Iris pigment epithelial cell (primary cell): ENCODE results near the gene HSPA14.
"Not testable (repeated sequence)": the region's sequence is repeated elsewhere in the genome, so short reads cannot be mapped to it uniquely, and the experiment has no call there.

ENCODE experiments used
- DNase-seq: peaks from one replicate; pipeline ENCODE4 v3.0.0-alpha.2; 2011; ENCODE audit warnings: low read depth

The HSPA14 gene

DNA sequence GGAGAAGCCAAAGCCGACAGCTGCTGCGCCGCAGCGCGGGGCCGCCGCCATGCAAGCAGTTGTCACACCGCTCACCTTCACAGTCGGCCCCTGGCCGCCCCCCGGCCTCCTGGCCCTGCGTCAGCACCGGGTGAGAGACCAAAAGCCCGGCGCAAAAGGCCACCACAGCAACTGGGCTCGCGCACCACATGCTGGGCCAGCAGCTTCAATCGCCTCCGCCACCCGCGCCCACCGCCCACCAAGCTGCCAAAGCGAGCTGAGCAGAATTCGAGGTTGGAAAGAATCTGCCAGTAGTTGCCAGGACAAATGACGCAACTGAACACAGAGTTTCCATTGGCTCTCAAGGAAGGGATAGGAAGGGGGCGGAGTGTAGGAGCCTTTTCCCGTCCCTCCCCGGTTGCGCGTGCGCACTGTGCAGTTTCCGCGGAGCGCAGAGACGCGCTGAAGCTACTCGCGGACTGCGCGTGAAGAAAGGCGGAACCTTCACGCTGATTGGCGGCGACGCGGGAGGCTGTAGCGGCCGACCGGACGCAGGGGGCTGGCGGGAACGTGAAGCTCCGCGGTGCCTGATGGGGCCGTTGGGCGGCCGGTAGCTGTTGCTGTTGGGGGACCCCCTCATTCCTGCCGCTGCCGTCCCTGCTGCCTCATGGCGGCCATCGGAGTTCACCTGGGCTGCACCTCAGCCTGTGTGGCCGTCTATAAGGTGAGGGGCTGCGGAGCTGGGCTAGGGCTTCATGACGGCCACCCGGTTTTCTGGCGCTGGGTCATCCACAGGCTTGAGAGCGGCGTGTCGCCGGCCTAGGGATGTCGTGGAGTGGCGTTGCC is at the start of gene HSPA14, which contains the start of the genes CDNF and MSANTD7:
Gene HSPA14 (plus strand): TSS at position 550 of the 825 bp plus-strand sequence. CDS start 97 bp downstream, at position 647.
Gene CDNF (minus strand): TSS at position 281 of the 825 bp plus-strand sequence. CDS start 91 bp downstream, at position 190.
Gene MSANTD7 (plus strand): TSS at position 550 of the 825 bp plus-strand sequence. CDS start 3,979 bp downstream, outside the sequence.
- peak; percentile 99 for DNase-seq

- DNase-seq = no peak
Observed at GRCh38 chr10:14798636-14799035, 39.5 kb upstream of the HSPA14 start.

DNA sequence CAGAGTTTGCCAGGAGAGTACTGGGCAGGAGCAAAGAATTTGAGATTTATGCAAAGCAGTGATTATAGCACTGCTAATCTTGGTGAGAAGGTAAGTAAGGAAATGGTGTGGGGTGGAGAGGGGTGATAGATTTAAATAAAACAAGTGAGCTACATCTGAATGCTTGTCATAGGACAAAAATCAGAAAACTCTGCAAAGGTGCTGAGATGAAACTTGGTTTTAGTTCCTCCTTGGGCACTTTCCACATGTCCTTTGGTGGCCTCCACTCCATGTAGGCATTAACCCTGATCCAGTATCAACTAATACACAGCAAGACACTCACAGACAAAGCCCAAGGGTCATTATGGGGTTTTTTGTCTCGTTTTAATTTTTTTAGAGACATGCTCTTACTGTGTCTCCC is 37.7 kb upstream of the HSPA14 start:
- DNase-seq = no peak

DNA sequence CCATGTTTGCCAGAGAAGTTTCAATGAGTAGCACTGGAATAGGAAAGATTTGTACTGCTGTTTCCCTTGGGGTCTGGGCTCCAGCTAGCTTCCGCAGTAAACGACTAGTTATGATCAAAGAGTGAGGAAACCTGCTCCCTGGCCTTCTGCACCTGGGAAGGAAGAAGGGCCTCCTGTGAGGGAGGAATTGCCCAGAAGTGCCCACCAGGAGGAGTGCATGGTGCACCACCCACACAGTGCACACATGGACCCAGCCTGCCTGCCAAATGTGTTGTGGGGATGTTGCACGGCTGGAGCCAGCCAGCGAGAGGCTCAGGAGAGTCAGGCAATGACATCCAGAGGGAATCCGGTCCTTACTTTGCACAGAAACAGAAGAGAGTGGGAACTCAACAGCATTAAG is 36.4 kb upstream of the HSPA14 start:
- DNase-seq = no peak

GRCh38 chr10:14803827-14804226 is 34.3 kb upstream of the HSPA14 start:
- DNase-seq = no peak

GRCh38 chr10:14806318-14806717 is 31.8 kb upstream of the HSPA14 start:
- DNase-seq = no peak

DNA sequence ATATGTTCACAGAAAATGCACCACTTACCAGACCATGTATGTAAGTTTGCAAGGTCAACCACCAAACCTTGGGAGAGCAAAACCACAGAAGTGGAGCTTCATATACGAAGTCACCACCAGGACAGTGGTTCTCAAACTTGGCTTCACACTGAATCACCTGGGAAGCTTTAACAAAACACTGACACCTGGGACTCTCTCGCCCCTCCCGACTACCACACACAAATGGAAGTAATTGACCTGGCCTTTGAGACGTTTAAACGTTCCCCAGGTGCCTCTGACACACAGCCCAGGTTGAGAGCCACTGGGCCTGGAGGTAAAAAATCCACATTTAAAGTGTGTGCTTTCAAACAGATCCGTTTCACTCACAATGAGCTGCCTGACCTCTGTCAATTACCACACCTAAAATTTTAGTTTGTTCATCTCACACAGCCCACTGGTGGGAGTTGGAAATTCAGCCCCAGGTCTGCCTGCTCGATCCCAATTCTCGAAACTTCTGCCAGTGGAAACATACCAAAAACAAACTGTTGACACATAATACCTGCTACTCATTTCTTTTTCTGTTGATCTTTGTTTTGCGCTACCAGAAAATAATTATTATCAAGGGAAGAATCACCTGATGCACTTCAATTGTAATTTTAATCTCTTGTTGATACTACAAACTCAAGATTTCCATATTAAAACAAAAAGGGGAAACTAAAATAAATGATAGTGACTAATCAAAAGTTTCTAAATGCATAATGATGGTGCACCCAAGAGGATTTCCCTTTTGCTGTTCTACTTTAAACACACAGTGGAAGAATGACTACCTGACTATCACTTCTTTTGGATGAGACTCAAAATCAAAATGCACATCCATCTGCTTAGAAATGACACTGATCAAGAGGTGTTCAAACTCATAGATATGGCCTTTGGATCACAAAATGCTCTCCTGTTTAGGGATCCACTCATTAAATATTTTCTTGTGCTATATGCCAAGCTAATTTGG is 26.8 kb upstream of the HSPA14 start:
- no peak for DNase-seq

DNA sequence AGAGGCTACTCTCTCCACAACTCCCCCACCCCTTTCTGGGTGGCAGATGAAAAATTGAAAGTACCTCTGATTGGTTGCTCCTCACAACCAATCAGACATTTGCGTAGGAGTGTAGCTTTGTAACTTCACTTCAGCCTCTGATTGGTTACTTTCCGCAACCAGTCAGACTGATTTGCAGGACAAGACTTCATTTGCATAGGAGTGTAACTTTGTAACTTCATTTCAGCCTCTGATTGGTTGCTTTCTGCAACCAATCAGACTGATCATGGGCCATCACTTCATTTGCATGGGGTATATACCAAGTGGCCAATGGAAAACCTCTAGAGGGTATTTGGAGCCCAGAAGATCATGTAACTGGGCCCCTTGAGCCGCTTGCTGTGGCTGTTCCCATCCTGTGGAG is 25.8 kb upstream of the HSPA14 start:
- DNase-seq = no peak

DNA sequence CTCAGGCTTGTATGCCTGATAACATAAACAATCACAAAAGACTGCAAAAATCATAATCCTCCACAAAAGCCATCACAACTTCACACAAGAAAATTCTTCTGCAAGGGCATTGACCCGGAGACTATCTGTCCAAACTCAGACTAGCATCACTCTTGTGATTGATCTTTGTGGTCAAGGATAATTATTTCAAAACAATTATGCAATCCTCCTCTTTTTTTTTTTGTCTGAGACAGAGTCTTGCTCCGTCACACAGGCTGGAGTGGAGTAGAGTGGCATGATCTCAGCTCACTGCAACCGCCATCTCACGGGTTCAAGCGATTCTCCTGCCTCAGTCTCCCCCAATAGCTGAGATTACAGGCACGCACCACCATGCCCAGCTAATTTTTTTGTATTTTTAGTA is 22.4 kb upstream of the HSPA14 start:
- peak; percentile 24 for DNase-seq

- not testable (repeated sequence) for DNase-seq
Observed at GRCh38 chr10:14816717-14817116, 21.4 kb upstream of the HSPA14 start.

DNA sequence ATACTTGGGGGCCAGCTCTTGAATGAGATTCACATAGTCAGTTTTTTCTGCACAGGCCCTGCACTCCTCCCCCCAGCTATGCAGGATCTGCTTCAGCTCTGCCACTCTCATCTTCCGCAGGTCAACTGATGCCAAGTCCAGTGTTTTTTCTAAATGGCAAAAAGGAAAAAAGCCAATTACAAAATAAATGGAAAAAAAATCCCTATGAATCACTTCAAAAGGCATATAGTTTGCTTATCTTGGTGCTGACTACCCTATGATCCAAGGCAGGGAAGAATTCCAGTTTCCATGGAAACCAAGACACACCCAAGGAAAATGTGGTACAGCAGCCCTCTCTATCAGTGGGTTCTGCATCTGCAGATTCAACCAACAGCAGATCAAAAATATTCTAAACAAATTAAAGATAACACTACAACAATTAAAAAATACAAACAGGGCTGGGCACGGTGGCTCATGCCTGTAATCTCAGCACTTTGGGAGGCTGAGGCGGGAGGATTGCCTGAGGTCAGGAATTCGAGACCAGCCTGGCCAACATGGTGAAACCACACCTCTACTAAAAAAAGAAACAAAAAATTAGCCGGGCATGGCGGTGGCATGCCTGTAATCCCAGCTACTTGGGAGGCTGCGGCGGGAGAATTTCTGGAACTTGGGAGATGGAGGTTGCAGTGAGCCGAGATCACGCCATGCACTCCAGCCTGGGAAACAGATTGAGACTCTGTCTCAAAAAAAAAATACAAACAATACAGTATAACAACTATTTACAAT is 17.9 kb upstream of the HSPA14 start:
- DNase-seq = peak; percentile 77

- no peak for DNase-seq
Observed at GRCh38 chr10:14820775-14821154, 17.3 kb upstream of the HSPA14 start.

DNA sequence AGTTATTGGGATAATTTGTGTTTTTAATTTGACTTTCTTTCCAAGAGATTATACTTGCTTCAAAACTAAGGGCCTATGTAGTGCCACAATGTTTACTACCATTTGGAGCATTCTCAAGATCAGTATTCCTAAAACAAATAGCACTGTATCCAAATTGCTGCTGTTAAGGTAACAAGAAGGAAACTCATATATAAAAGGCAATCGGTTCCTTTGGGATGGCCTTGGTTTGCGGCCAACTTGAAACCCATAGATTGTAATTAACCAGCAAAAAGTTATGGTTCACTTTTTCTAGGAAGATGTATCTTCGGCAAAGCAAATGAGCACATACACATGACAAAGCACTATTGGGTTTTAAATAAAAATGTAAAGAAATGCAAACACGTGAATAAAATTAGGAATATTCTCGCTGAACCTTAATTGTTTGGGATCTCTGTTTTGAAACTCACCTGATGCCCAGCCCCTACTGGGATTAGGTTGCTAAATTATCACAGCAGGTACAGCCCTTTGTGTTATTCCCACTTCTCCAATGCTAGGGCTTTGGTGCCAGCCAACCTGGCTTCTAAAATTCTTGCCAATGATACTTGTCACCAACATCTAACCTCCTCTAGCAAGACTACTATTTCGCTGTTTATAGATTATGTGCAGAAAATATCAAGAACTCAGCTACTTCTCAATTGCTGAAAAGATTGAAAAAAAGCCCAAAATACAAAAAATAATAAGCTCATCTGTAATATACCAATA is 16.3 kb upstream of the HSPA14 start:
- DNase-seq = no peak

GRCh38 chr10:14822879-14823755 is 15.0 kb upstream of the HSPA14 start:
- peak; percentile 38 for DNase-seq

GRCh38 chr10:14823966-14824365 is 14.1 kb upstream of the HSPA14 start:
- DNase-seq = no peak

GRCh38 chr10:14826076-14826829 is 11.9 kb upstream of the HSPA14 start:
- no peak for DNase-seq

DNA sequence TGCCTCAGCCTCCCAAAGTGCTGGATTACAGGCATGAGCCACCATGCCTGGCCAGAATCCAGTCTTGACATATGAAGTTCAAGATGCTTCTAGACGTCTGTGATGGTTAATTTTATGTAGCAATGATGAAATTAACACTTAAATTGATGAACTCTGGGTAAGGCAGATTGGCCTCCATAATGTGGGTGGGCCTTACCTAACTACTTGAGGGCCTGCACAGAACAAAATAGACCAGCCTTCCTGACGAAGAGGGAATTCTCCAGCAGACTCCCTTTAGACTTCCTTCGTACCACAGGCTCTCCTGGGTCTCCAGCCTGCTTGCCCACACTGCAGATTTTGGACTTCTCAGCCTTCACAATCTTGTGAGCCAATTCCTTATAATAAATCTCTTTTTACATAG is 5.0 kb upstream of the HSPA14 start:
- no peak for DNase-seq

GRCh38 chr10:14836208-14836607 is 1.9 kb upstream of the HSPA14 start:
- no peak for DNase-seq

GRCh38 chr10:14837003-14837756 is 926 bp upstream of the HSPA14 start:
- DNase-seq = no peak
